Coronary artery (tissue), 2 donors: ENCODE results near the gene NIBAN1.

Source experiments
- DNase-seq: peaks from one replicate; pipeline ENCODE4 v3.0.0-alpha.2; 2017; ENCODE audit warnings: low spot score
- H3K27ac ChIP-seq, 2 donors: fragments of 200-600 bp; sonication (generic); one replicate each; pipeline ENCODE4 v1.5.1; 2016 to 2019
- H3K4me3 ChIP-seq: fragments of 200-600 bp; sonication (generic); 2 replicates; pipeline ENCODE4 v1.5.1; 2016; ENCODE audit warnings: mild to moderate bottlenecking, moderate library complexity
- CTCF ChIP-seq: fragments of 200-600 bp; sonication (generic); IDR thresholded peaks from one replicate; pipeline ENCODE4 v1.5.1; 2019; ENCODE audit warnings: antibody characterized with exemption

The NIBAN1 gene

GRCh38 chr1:184935920-184936798 lies 38.1 kb downstream of the NIBAN1 start:
- no peak overlapping the region for H3K4me3 ChIP-seq
- no peak for TF ChIP-seq CTCF
- no peak for DNase-seq
- peak overlapping the region in 1 of 2 donors; percentile 5 for H3K27ac ChIP-seq

- no peak for DNase-seq
Observed at GRCh38 chr1:184933944-184934343, 40.4 kb downstream of the NIBAN1 start.

GRCh38 chr1:184932319-184932718 lies 42.0 kb downstream of the NIBAN1 start:
- Histone ChIP-seq H3K27ac (no peak overlapping the region), H3K4me3 (no peak overlapping the region)
- TF ChIP-seq CTCF = no peak
- no peak for DNase-seq

More at GRCh38 chr1:184933944-184934343, 40.4 kb downstream of the NIBAN1 start:
- TF ChIP-seq CTCF = no peak
- Histone ChIP-seq H3K4me3 (no peak overlapping the region), H3K27ac (no peak overlapping the region)

- no peak overlapping the region for H3K4me3 ChIP-seq
- DNase-seq = no peak
- no peak for TF ChIP-seq CTCF
- H3K27ac ChIP-seq = no peak overlapping the region
Observed at GRCh38 chr1:184931566-184931965, 42.7 kb downstream of the NIBAN1 start.

GRCh38 chr1:184930645-184931044 lies 43.7 kb downstream of the NIBAN1 start:
- TF ChIP-seq CTCF = no peak
- H3K27ac ChIP-seq = no peak overlapping the region
- no peak overlapping the region for H3K4me3 ChIP-seq
- no peak for DNase-seq

GRCh38 chr1:184930232-184930631 lies 44.1 kb downstream of the NIBAN1 start:
- no peak for TF ChIP-seq CTCF
- Histone ChIP-seq H3K27ac (no peak overlapping the region), H3K4me3 (no peak overlapping the region)
- DNase-seq = no peak

- Histone ChIP-seq H3K4me3 (no peak overlapping the region), H3K27ac (no peak overlapping the region)
- TF ChIP-seq CTCF = no peak
- no peak for DNase-seq
Observed at GRCh38 chr1:184929711-184930202, 44.6 kb downstream of the NIBAN1 start.
